Thyroid gland (tissue), 4 donors: ENCODE measurements around the gene ABCF1.

Experiments
- CTCF ChIP-seq, 6 experiments: fragments of 200-600 bp in 3 of 6; fragments of 450-650 bp in 3 of 6; sonication (generic) in 3 of 6; IDR thresholded peaks; one replicate each; pipeline ENCODE4 v1.5.1; 2016 to 2019; ENCODE audit warnings: antibody characterized with exemption in 6 of 6, mild to moderate bottlenecking in 2 of 6, inconsistent platforms in 1 of 6, moderate library complexity in 1 of 6
- POLR2A ChIP-seq, 2 donors: fragments of 450-650 bp; IDR thresholded peaks; one replicate each; pipeline ENCODE4 v1.6.1; 2017; ENCODE audit warnings: antibody characterized with exemption in 2 of 2, mild to moderate bottlenecking in 2 of 2, moderate library complexity in 1 of 2

GRCh38 chr6:30565772-30566171, 5.5 kb upstream of the ABCF1 start:
- TF ChIP-seq CTCF (IDR thresholded peaks at IDR 0.05) (no peak), POLR2A (IDR thresholded peaks at IDR 0.05) (no peak)
